Stomach (tissue), 9 donors: ENCODE measurements around the gene GRK2. TPM values are rescaled to one million over a fixed set of nuclear protein-coding genes. Genes with fewer than 3 reads are reported as not detected.
A peak's percentile ranks its signal among the peaks of the same experiment; 100 is the strongest.

Experiments used
- DNase-seq, 2 donors: peaks; one replicate each; pipeline versions ENCODE4 v3.0.0 to v3.0.0-alpha.2; 2013 to 2019
- H3K27ac ChIP-seq, 5 donors: fragments of 200-600 bp in 4 of 5; sonication (generic) in 4 of 5; one replicate each; pipeline ENCODE4 v1.5.1; 2013 to 2019; ENCODE audit warnings: mild to moderate bottlenecking in 1 of 5, moderate library complexity in 1 of 5
- H3K27me3 ChIP-seq, 3 donors: fragments of 200-600 bp; sonication (generic); one replicate each; pipeline ENCODE4 v1.5.1; 2017 to 2019; ENCODE audit warnings: mixed run types in 1 of 3
- H3K36me3 ChIP-seq, 4 donors: fragments of 200-600 bp; sonication (generic); 1 replicate in 3 of 4; 2 replicates in 1 of 4; pipeline ENCODE4 v1.5.1; 2016 to 2019
- H3K4me1 ChIP-seq, 4 donors: fragments of 200-600 bp; sonication (generic); one replicate each; pipeline ENCODE4 v1.5.1; 2016 to 2019
- H3K4me3 ChIP-seq, 4 donors: fragments of 200-600 bp; sonication (generic) in 3 of 4; one replicate each; pipeline ENCODE4 v1.5.1; 2016 to 2019; ENCODE audit warnings: mild to moderate bottlenecking in 1 of 4
- H3K9me3 ChIP-seq, 4 donors: fragments of 200-600 bp; sonication (generic); one replicate each; pipeline ENCODE4 v1.5.1; 2016 to 2019
- EP300 ChIP-seq: sonication (generic); formaldehyde crosslinking; IDR thresholded peaks from one replicate; pipeline ENCODE4 v1.6.1; 2017; ENCODE audit warnings: antibody characterized with exemption
- POLR2A ChIP-seq, 4 donors: fragments of 450-650 bp; IDR thresholded peaks; one replicate each; pipeline ENCODE4 v1.6.1; 2016; ENCODE audit warnings: antibody characterized with exemption in 4 of 4, control low read depth in 2 of 4, mild to moderate bottlenecking in 1 of 4, moderate library complexity in 1 of 4
- POLR2AphosphoS5 ChIP-seq, 3 donors: sonication (generic); formaldehyde crosslinking; IDR thresholded peaks; one replicate each; pipeline ENCODE4 v1.6.1; 2016; ENCODE audit warnings: antibody characterized with exemption in 3 of 3
- WGBS, 5 donors: extraction: QIAGEN DNeasy Blood & Tissue Kit in 3 of 5; methylation state at CpG; one replicate each; pipeline versions ENCODE4 v1.1.5 to v1.1.7; 2013 to 2018; 5-methylcytosine and 5-hydroxymethylcytosine counted together
- intact Hi-C: fragments of 100-400 bp; cut with DNase I; formaldehyde crosslinking; loops from one replicate; pipeline ENCODE4 v1.15.1; 2023; ENCODE audit warnings: low total_unique reads
- polyA plus RNA-seq, 3 donors: library from polyadenylated mRNA; stranded (reverse); fragments of 200-250 nt; gene quantifications; one replicate each; pipeline ENCODE4 v1.2.3, GENCODE V29; 2013
- total RNA-seq, 5 donors: library from RNA; depleted of rRNA; stranded (reverse); fragments of >200 nt; gene quantifications; one replicate each; pipeline versions ENCODE4 v1.1.0 to v1.2.3, GENCODE V29; 2014 to 2016
- TF ChIP-seq, protein P1 (sequence below), 7 experiments: fragments of 450-650 bp in 4 of 7; fragments of 200-600 bp in 3 of 7; sonication (generic) in 3 of 7; IDR thresholded peaks; one replicate each; pipeline ENCODE4 v1.5.1; 2016 to 2019; ENCODE audit warnings: antibody characterized with exemption in 7 of 7, control low read depth in 2 of 7, mild to moderate bottlenecking in 1 of 7
- donor health status: healthy with polysubstance abuse.
- donor health status: Bipolar disorder and iron deficiency.
- donor health status: healthy.

The GRK2 gene
- total and polyA plus RNA-seq, 8 donors, result 44.0 to 266 (median 86.2) TPM

DNA sequence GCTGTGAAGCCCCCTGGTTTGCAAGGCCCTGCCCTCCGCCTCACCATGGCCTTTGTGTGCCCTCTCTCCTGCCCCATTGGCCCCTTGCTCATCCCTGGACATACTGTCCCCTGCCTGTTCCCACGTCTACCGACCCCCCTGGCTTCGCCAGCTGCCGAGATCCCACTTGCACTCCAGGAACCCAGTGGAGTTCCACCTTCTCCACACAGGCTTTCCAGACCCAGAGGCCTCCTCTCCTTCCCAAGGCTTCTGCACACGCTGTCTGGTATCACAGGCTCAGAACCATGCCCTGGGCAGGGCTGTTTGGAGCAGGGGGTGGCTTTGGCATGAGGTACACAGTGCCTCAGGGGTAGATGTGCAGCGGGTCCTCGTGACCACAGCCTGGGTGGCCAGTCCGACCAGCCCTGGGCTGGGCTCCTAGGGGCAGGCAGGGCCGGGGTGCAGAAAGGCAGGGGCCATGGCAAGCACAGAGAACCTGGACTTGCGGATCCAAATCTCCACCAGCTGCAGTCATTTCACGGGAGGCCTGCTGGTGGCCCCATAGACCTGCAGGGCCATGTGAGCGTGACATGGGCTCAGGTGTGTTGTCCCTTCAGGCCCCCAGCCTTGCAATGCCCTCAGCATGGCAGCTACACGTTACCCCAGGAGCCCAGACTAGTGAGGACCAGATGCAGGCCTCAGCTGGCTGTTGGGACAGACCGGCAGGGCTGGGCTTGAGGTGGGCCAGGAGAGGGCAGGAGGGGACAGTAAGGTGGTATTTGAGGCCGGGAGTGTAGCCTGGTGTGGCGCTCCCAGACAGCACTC lies 9.5 kb downstream of the GRK2 start:
- H3K27ac ChIP-seq, result peak overlapping the region; percentile 42 to 95 (median 92)
- TF ChIP-seq POLR2AphosphoS5 (IDR thresholded peaks at IDR 0.05), result no peak
- no peak for TF ChIP-seq POLR2A (IDR thresholded peaks at IDR 0.05)
- TF ChIP-seq, protein P1, sequence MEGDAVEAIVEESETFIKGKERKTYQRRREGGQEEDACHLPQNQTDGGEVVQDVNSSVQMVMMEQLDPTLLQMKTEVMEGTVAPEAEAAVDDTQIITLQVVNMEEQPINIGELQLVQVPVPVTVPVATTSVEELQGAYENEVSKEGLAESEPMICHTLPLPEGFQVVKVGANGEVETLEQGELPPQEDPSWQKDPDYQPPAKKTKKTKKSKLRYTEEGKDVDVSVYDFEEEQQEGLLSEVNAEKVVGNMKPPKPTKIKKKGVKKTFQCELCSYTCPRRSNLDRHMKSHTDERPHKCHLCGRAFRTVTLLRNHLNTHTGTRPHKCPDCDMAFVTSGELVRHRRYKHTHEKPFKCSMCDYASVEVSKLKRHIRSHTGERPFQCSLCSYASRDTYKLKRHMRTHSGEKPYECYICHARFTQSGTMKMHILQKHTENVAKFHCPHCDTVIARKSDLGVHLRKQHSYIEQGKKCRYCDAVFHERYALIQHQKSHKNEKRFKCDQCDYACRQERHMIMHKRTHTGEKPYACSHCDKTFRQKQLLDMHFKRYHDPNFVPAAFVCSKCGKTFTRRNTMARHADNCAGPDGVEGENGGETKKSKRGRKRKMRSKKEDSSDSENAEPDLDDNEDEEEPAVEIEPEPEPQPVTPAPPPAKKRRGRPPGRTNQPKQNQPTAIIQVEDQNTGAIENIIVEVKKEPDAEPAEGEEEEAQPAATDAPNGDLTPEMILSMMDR (IDR thresholded peaks at IDR 0.05), result no peak
- TF ChIP-seq EP300, result no peak
- H3K4me3 ChIP-seq, result peak overlapping the region in 2 of 4 donors; percentile 8 to 23
- H3K27me3 ChIP-seq, result no peaks in the 10 kb centered on the region
- peaks cover 21 to 53% (median 32%) of the 10 kb centered on the region in 4 donors for H3K36me3 ChIP-seq
- peaks cover 82 to 100% (median 97%) of the 10 kb centered on the region in 4 donors for H3K4me1 ChIP-seq
- no peak for DNase-seq
- intact Hi-C loops, result no loop called here
- WGBS, 5 donors, result 64 to 88% (median 80%) methylated on average over 8 to 17 of the region's 17 CpGs
- H3K9me3 ChIP-seq, result no peaks in the 10 kb centered on the region

DNA sequence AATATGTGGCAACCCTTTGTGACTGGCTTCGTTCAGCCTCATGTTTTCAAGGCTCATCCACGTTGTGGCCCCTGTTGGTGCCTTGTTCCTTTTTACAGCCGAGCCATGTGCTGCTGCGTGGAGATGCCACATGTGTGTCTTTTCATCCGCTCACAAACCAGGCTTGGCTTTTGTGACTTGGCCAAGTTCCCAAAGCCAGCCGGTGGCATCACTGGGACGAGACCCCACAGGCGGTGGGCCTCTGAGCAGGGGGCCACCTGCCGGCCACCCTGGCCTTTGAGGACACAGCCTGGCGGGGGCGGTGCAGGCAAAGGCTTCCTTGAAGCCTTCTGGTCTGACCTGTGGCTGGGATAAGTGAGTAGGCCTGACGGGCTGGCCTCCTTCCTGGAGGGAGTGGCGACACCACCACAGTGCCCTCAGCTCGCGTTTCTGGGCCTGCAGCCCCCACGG lies 10.5 kb downstream of the GRK2 start:
- TF ChIP-seq EP300 (no peak), POLR2A (IDR thresholded peaks at IDR 0.05) (no peak), POLR2AphosphoS5 (IDR thresholded peaks at IDR 0.05) (no peak)
- TF ChIP-seq, protein P1 (IDR thresholded peaks at IDR 0.05), result peak in 1 of 7 experiments; percentile 34
- Histone ChIP-seq H3K27ac (peak overlapping the region; percentile 87 to 95 (median 92)), H3K27me3 (no peaks in the 10 kb centered on the region), H3K9me3 (no peaks in the 10 kb centered on the region), H3K36me3 (peaks cover 31 to 58% (median 40%) of the 10 kb centered on the region in 4 donors), H3K4me1 (peaks cover 72 to 100% (median 87%) of the 10 kb centered on the region in 4 donors), H3K4me3 (peak overlapping the region; percentile 28 to 38 (median 28))
- 23 to 29% (median 25%) methylated on average over 9 to 16 of the region's 16 CpGs for WGBS, 5 donors
- intact Hi-C loops, result no loop called here
- DNase-seq, result peak; percentile 59 to 68

DNA sequence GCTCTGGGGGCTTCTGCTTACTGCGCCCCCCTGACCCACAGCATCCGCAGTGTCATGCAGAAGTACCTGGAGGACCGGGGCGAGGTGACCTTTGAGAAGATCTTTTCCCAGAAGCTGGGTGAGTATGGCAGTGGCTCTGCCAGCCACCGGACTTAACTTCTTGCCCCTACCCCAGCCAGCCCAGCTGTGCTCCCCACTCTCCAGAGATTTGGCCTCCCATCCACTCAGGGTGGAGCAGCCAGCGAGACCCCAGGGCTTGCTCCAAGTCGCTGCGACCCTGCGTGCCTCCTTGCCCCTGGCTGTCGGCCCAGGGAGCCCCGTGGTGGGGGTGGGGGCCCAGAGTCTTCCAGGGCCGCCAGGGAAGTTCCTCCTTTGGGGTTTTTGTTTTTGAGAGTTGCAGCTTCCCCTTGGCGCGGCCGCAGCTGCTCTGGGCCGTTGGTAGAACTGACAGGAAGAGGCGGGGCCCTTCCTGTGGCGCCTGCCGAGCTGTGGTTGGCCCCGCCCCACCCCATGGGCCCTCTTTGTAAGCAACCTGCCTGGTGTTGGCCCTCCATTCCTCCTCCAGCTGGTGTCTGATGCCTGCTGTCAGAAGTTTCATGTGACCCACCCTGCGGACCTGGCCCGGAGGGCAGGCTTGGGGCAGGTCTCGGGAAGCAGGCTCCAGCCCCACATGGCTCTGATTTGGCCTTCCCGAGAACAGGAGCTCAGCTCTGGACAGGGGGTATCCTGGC lies 11.1 kb downstream of the GRK2 start:
- Histone ChIP-seq H3K27ac (peak overlapping the region; percentile 87 to 95 (median 92)), H3K27me3 (no peaks in the 10 kb centered on the region), H3K9me3 (no peaks in the 10 kb centered on the region), H3K4me1 (peaks cover 66 to 100% (median 81%) of the 10 kb centered on the region in 4 donors), H3K4me3 (peak overlapping the region; percentile 28 to 38 (median 28)), H3K36me3 (peaks cover 37 to 60% (median 43%) of the 10 kb centered on the region in 4 donors)
- TF ChIP-seq POLR2AphosphoS5 (IDR thresholded peaks at IDR 0.05), result peak; percentile 41 to 76 (median 61)
- TF ChIP-seq POLR2A (IDR thresholded peaks at IDR 0.05), result no peak
- intact Hi-C loops, result no loop called here
- WGBS, 5 donors, result 16 to 23% (median 19%) methylated on average over 22 to 24 of the region's 24 CpGs
- peak; percentile 91 to 95 for DNase-seq

DNA sequence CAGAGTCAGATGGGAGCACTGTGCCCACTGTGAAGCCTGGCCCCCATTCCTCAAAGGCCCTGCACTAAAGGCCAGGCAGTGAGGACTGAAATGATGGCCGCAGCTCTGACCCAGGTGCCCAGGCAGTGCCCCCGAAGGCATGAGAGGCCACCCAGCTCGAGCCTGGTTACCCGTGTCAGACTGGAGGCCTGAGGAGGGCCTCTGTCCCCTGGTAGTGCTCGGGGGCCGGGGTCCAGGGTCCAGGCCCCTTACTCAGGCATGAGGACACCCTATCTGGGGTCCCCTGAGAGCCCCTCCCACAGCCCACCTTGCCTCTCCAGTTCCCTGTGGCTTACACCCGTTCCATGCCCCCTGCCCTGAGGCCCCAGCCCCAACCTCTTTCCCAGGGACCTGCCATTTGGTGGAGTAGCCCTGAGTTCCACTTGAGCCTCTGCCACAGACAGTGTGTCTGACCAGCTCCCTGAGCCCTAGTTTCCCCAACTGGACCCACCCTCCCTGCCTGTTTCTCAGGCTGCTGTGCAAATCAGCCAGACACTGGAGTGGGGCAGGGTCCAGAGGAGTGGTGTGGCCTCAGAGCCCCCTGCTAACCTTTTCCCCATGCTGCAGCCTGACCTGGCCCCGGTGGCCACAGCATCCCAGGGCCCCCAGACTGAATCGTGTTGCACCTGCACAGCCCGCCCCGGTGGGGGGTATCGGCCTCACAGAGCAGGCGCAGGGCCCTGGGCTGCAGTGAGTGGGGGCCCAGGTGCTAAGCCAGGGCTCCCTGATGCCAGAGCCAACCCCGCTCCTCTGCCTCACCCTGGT lies 12.1 kb downstream of the GRK2 start:
- TF ChIP-seq EP300 (no peak), POLR2AphosphoS5 (IDR thresholded peaks at IDR 0.05) (no peak), POLR2A (IDR thresholded peaks at IDR 0.05) (no peak)
- TF ChIP-seq, protein P1 (IDR thresholded peaks at IDR 0.05), result no peak
- 81 to 90% (median 86%) methylated on average over 9 to 14 of the region's 14 CpGs for WGBS, 5 donors

More for the DNA sequence above, 12.1 kb downstream of the GRK2 start:
- Histone ChIP-seq H3K27me3 (no peaks in the 10 kb centered on the region), H3K27ac (peak overlapping the region; percentile 87 to 95 (median 92)), H3K4me3 (peak overlapping the region in 3 of 4 donors; percentile 28 to 38 (median 28)), H3K4me1 (peaks cover 56 to 99% (median 72%) of the 10 kb centered on the region in 4 donors), H3K9me3 (no peaks in the 10 kb centered on the region), H3K36me3 (peaks cover 46 to 69% (median 53%) of the 10 kb centered on the region in 4 donors)
- intact Hi-C loops, result no loop called here
- DNase-seq, result no peak
